ENCODE results near the gene GREM1. TPM values are rescaled to one million over a fixed set of nuclear protein-coding genes. Genes with fewer than 3 reads are reported as not detected.

Gene GREM1
- total and polyA plus RNA-seq, 2 donors (not counting 1 experiment from before 2014, with no cell fraction given) = 364 to 1,863 TPM

DNA sequence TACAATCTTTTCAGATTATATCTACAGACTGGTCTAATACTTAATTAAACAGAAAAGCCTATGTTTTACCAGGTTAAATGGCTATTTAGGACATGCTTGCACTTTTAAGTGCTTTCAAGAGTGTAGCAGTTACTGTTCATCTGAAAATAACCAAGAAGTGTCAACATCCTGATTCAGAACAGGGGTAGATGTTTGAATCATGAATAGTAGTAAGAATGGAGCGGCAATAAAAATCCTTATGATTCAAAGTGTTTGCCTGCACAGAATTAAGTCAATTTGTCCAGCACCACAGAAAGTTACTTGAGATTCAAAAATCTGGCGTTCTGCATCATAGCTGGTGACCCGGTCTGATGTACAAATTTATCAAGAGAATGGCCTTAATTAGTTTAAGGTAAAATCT, 48.3 kb downstream of the GREM1 start:
- no peaks in the 10 kb centered on the region for H3K36me3 ChIP-seq (ENCODE audit: control insufficient read depth, insufficient read depth, low read length)
- no peaks in the 10 kb centered on the region for H3K27me3 ChIP-seq (ENCODE audit: control insufficient read depth, insufficient read depth, low read length)
- H3K79me2 ChIP-seq (ENCODE audit: control insufficient read depth, insufficient read depth, low read length) = no peaks in the 10 kb centered on the region
- no peaks in the 10 kb centered on the region for H4K20me1 ChIP-seq (ENCODE audit: control insufficient read depth, extremely low read depth, insufficient read depth, low read length)
- H3K9ac ChIP-seq (ENCODE audit: insufficient read depth, low read length) = no peak overlapping the region
- no peak overlapping the region for H3K27ac ChIP-seq (ENCODE audit: insufficient read depth, low read length)
- DNase-seq (ENCODE audit: low read depth in 2 of 2) = no peak
- no peaks in the 10 kb centered on the region for H3K4me1 ChIP-seq (ENCODE audit: control insufficient read depth, extremely low read depth, insufficient read depth, low read length)
- no peaks in the 10 kb centered on the region for H3K9me3 ChIP-seq (ENCODE audit: control insufficient read depth, insufficient read depth, low read depth, low read length)
- H3K4me2 ChIP-seq (ENCODE audit: extremely low read depth, insufficient read depth, low read length) = no peak overlapping the region
- TF ChIP-seq EZH2 (IDR thresholded peaks at IDR 0.05; ENCODE audit: low read length, missing control alignments) = no peak
- TF ChIP-seq CTCF (conservative IDR thresholded peaks at IDR 0.05 in 1 of 2, IDR thresholded peaks at IDR 0.05 in 1 of 2; ENCODE audit: low read depth in 1 of 2, low read length in 2 of 2) = no peak
- H2AFZ ChIP-seq (ENCODE audit: low read length) = no peak overlapping the region
- H3K4me3 ChIP-seq (replicated peaks in 1 of 4; ENCODE audit: control extremely low read depth in 1 of 4, insufficient read depth in 1 of 4, low read depth in 3 of 4, low read length in 4 of 4) = no peak overlapping the region

GRCh38 chr15:32767236-32767635, 49.4 kb downstream of the GREM1 start:
- peak in 1 of 2 donors; percentile 20 for DNase-seq (ENCODE audit: low read depth in 2 of 2)
- no peaks in the 10 kb centered on the region for H3K27me3 ChIP-seq (ENCODE audit: control insufficient read depth, insufficient read depth, low read length)
- H3K9ac ChIP-seq (ENCODE audit: insufficient read depth, low read length) = no peak overlapping the region
- no peaks in the 10 kb centered on the region for H4K20me1 ChIP-seq (ENCODE audit: control insufficient read depth, extremely low read depth, insufficient read depth, low read length)
- H2AFZ ChIP-seq (ENCODE audit: low read length) = no peak overlapping the region
- no peak overlapping the region for H3K27ac ChIP-seq (ENCODE audit: insufficient read depth, low read length)
- no peaks in the 10 kb centered on the region for H3K79me2 ChIP-seq (ENCODE audit: control insufficient read depth, insufficient read depth, low read length)
- no peaks in the 10 kb centered on the region for H3K4me1 ChIP-seq (ENCODE audit: control insufficient read depth, extremely low read depth, insufficient read depth, low read length)
- H3K9me3 ChIP-seq (ENCODE audit: control insufficient read depth, insufficient read depth, low read depth, low read length) = no peaks in the 10 kb centered on the region
- no peak for TF ChIP-seq EZH2 (IDR thresholded peaks at IDR 0.05; ENCODE audit: low read length, missing control alignments)
- TF ChIP-seq CTCF (conservative IDR thresholded peaks at IDR 0.05 in 1 of 2, IDR thresholded peaks at IDR 0.05 in 1 of 2; ENCODE audit: low read depth in 1 of 2, low read length in 2 of 2) = no peak
- H3K36me3 ChIP-seq (ENCODE audit: control insufficient read depth, insufficient read depth, low read length) = no peaks in the 10 kb centered on the region
- no peak overlapping the region for H3K4me3 ChIP-seq (replicated peaks in 1 of 4; ENCODE audit: control extremely low read depth in 1 of 4, insufficient read depth in 1 of 4, low read depth in 3 of 4, low read length in 4 of 4)
- H3K4me2 ChIP-seq (ENCODE audit: extremely low read depth, insufficient read depth, low read length) = no peak overlapping the region

DNA sequence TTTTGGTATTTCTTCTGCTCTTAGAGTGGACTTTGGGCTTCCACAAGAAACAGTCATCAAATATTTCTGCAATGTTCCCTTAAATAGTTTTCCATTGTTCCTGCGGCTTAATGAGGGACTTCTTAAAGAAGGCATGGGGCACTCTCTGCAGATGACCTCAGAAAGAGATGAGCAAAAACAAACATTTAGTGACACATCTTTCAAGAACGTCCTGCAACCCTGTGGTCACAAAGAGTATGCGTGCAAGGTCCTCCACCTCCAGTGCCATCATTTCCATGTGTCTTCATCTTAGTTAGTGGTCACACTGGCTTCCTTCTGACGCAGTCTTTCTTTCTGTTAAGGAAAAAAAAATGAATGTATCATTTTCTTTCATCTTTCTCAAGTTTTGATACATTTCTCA, 56.2 kb downstream of the GREM1 start:
- Histone ChIP-seq H3K27ac (ENCODE audit: insufficient read depth, low read length) (peak overlapping the region; percentile 31), H3K4me2 (ENCODE audit: extremely low read depth, insufficient read depth, low read length) (no peak overlapping the region), H3K36me3 (ENCODE audit: control insufficient read depth, insufficient read depth, low read length) (no peaks in the 10 kb centered on the region), H3K79me2 (ENCODE audit: control insufficient read depth, insufficient read depth, low read length) (no peaks in the 10 kb centered on the region), H3K4me3 (replicated peaks in 1 of 4; ENCODE audit: control extremely low read depth in 1 of 4, insufficient read depth in 1 of 4, low read depth in 3 of 4, low read length in 4 of 4) (no peak overlapping the region), H3K9me3 (ENCODE audit: control insufficient read depth, insufficient read depth, low read depth, low read length) (no peaks in the 10 kb centered on the region), H3K27me3 (ENCODE audit: control insufficient read depth, insufficient read depth, low read length) (no peaks in the 10 kb centered on the region), H4K20me1 (ENCODE audit: control insufficient read depth, extremely low read depth, insufficient read depth, low read length) (no peaks in the 10 kb centered on the region), H3K9ac (ENCODE audit: insufficient read depth, low read length) (no peak overlapping the region), H2AFZ (ENCODE audit: low read length) (no peak overlapping the region), H3K4me1 (ENCODE audit: control insufficient read depth, extremely low read depth, insufficient read depth, low read length) (no peaks in the 10 kb centered on the region)
- no peak for TF ChIP-seq EZH2 (IDR thresholded peaks at IDR 0.05; ENCODE audit: low read length, missing control alignments)
- no peak for TF ChIP-seq CTCF (conservative IDR thresholded peaks at IDR 0.05 in 1 of 2, IDR thresholded peaks at IDR 0.05 in 1 of 2; ENCODE audit: low read depth in 1 of 2, low read length in 2 of 2)
- peak; percentile 62 to 96 for DNase-seq (ENCODE audit: low read depth in 2 of 2)
